H1 (cell line): ENCODE data around the gene TRABD2B. TPM values are rescaled to one million over a fixed set of nuclear protein-coding genes. Genes with fewer than 3 reads are reported as not detected.
A peak's percentile ranks its signal among the peaks of the same experiment; 100 is the strongest.

Experiments
- CTCF ChIA-PET: fragments of 300-600 bp; sonication (Branson Sonifier 250); formaldehyde crosslinking; loops from one replicate; lab custom pipeline; 2021; ENCODE audit not compliant: partially characterized antibody; lab: Charles Lee
- POLR2A ChIA-PET: fragments of 300-600 bp; sonication (Branson Sonifier 250); formaldehyde crosslinking; loops from one replicate; lab custom pipeline; 2021; ENCODE audit warnings: inconsistent platforms; ENCODE audit not compliant: partially characterized antibody; lab: Charles Lee
- DNase-seq, 2 experiments: peaks; one replicate each; pipeline versions ENCODE4 v3.0.0 to v3.0.0-alpha.2; 2010 to 2022; ENCODE audit warnings: low spot score in 2 of 2, low read depth in 1 of 2, mixed read lengths in 1 of 2
- FAIRE-seq: peaks from 2 replicates; lab custom pipeline; 2011; peaks lifted over from hg19 to GRCh38; lab: Jason Lieb, UNC
- H2AFZ ChIP-seq: 2 replicates; pipeline ENCODE4 v1.8.1; 2012; ENCODE audit warnings: low read length, inconsistent platforms
- H2AK5ac ChIP-seq: 2 replicates; pipeline ENCODE4 v1.6.1; 2013; ENCODE audit warnings: low read depth, low read length
- H2BK120ac ChIP-seq: replicated peaks from 2 replicates; pipeline ENCODE3; 2013; ENCODE audit warnings: low read depth, low read length, inconsistent platforms
- H2BK12ac ChIP-seq: 2 replicates; pipeline ENCODE4 v1.6.1; 2013; ENCODE audit warnings: low read depth, low read length
- H2BK15ac ChIP-seq: 2 replicates; pipeline ENCODE4 v1.6.1; 2013; ENCODE audit warnings: low read length
- H2BK20ac ChIP-seq: 2 replicates; pipeline ENCODE4 v1.6.1; 2013; ENCODE audit warnings: low read length
- H2BK5ac ChIP-seq: 2 replicates; pipeline ENCODE4 v1.6.1; 2013; ENCODE audit warnings: low read depth, low read length
- H3K14ac ChIP-seq: 2 replicates; pipeline ENCODE4 v1.6.1; 2013; ENCODE audit warnings: inconsistent platforms; ENCODE audit not compliant: insufficient read length
- H3K18ac ChIP-seq: 2 replicates; pipeline ENCODE4 v1.6.1; 2013; ENCODE audit warnings: low read length; ENCODE audit errors: extremely low read depth
- H3K23ac ChIP-seq: 2 replicates; pipeline ENCODE4 v1.6.1; 2013; ENCODE audit warnings: inconsistent platforms; ENCODE audit not compliant: insufficient read length
- H3K23me2 ChIP-seq: 2 replicates; pipeline ENCODE4 v1.6.1; 2013; ENCODE audit warnings: low read depth, low read length
- H3K27ac ChIP-seq: 2 replicates; pipeline ENCODE4 v1.6.1; 2011; ENCODE audit warnings: low read depth, low read length, inconsistent platforms
- H3K27me3 ChIP-seq, 4 experiments: replicated peaks in 1 of 4; 1 replicate in 1 of 4; 2 replicates in 3 of 4; pipeline versions ENCODE4 v1.6.1 to v1.8.1; 2011 to 2013; ENCODE audit warnings: low read length in 3 of 4, mild to moderate bottlenecking in 3 of 4, inconsistent platforms in 2 of 4, mixed read lengths in 2 of 4, moderate library complexity in 1 of 4; ENCODE audit not compliant: control insufficient read depth in 3 of 4, insufficient read depth in 3 of 4; ENCODE audit errors: extremely low read depth in 1 of 4
- H3K36me3 ChIP-seq, 4 experiments: 2 replicates each; pipeline versions ENCODE4 v1.6.1 to v1.8.1; 2011 to 2013; ENCODE audit warnings: mild to moderate bottlenecking in 4 of 4, low read length in 3 of 4, moderate library complexity in 2 of 4, control low read depth in 1 of 4, inconsistent platforms in 1 of 4; ENCODE audit not compliant: insufficient read depth in 4 of 4, control insufficient read depth in 2 of 4
- H3K4ac ChIP-seq: replicated peaks from 2 replicates; pipeline ENCODE3; 2013; ENCODE audit warnings: low read length, low read depth, mixed read lengths, inconsistent platforms; ENCODE audit not compliant: insufficient read length
- H3K4me1 ChIP-seq, 4 experiments: replicated peaks in 1 of 4; 1 replicate in 1 of 4; 2 replicates in 3 of 4; pipeline versions ENCODE4 v1.6.1 to v1.8.1; 2011 to 2013; ENCODE audit warnings: low read length in 3 of 4, inconsistent platforms in 2 of 4, mixed read lengths in 1 of 4; ENCODE audit not compliant: insufficient read depth in 4 of 4, control insufficient read depth in 3 of 4
- H3K4me2 ChIP-seq, 2 experiments: 2 replicates each; pipeline versions ENCODE4 v1.6.1 to v1.8.1; 2011 to 2013; ENCODE audit warnings: low read depth in 2 of 2, low read length in 2 of 2, control low read depth in 1 of 2, inconsistent platforms in 1 of 2, mild to moderate bottlenecking in 1 of 2; ENCODE audit not compliant: insufficient read depth in 1 of 2
- H3K4me3 ChIP-seq, 4 experiments: fragments of 200-600, 300-600 bp in 1 of 4; sonication (generic), shearing (Covaris generic), sonication (Bioruptor Twin) in 1 of 4; 2 replicates each; pipeline versions ENCODE4 v1.5.1 to v1.8.1; 2011 to 2016; ENCODE audit warnings: low read length in 4 of 4, low read depth in 3 of 4, control low read depth in 2 of 4, inconsistent platforms in 2 of 4, mild to moderate bottlenecking in 2 of 4, mixed read lengths in 1 of 4, moderate library complexity in 1 of 4; ENCODE audit not compliant: insufficient read depth in 2 of 4; ENCODE audit errors: extremely low read depth in 1 of 4
- H3K56ac ChIP-seq: replicated peaks from 2 replicates; pipeline ENCODE3; 2013; ENCODE audit warnings: low read depth, mild to moderate bottlenecking, mixed read lengths, low read length, inconsistent platforms; ENCODE audit not compliant: insufficient read length
- H3K79me1 ChIP-seq: 2 replicates; pipeline ENCODE4 v1.6.1; 2013; ENCODE audit warnings: low read depth, low read length, control low read depth
- H3K79me2 ChIP-seq, 2 experiments: 2 replicates each; pipeline versions ENCODE4 v1.6.1 to v1.8.1; 2012 to 2013; ENCODE audit warnings: low read length in 2 of 2, mild to moderate bottlenecking in 2 of 2, inconsistent platforms in 1 of 2; ENCODE audit not compliant: insufficient read depth in 2 of 2, control insufficient read depth in 1 of 2
- H3K9ac ChIP-seq, 4 experiments: replicated peaks in 1 of 4; 1 replicate in 1 of 4; 2 replicates in 3 of 4; pipeline versions ENCODE4 v1.6.1 to v1.8.1; 2011 to 2013; ENCODE audit warnings: low read depth in 3 of 4, low read length in 3 of 4, control low read depth in 2 of 4, mild to moderate bottlenecking in 2 of 4, moderate library complexity in 2 of 4, inconsistent platforms in 1 of 4; ENCODE audit errors: extremely low read depth in 1 of 4
- H3K9me3 ChIP-seq, 2 experiments: 2 replicates each; pipeline versions ENCODE4 v1.6.1 to v1.8.1; 2012 to 2013; ENCODE audit warnings: mild to moderate bottlenecking in 2 of 2, moderate library complexity in 2 of 2, control low read depth in 1 of 2, inconsistent platforms in 1 of 2, low read depth in 1 of 2, low read length in 1 of 2, mixed read lengths in 1 of 2; ENCODE audit not compliant: insufficient read depth in 2 of 2
- H4K20me1 ChIP-seq, 2 experiments: replicated peaks in 1 of 2; 2 replicates each; pipeline versions ENCODE3 to v1.8.1; 2011 to 2013; ENCODE audit warnings: inconsistent platforms in 2 of 2, low read length in 2 of 2, mild to moderate bottlenecking in 1 of 2; ENCODE audit not compliant: insufficient read depth in 2 of 2, control insufficient read depth in 1 of 2
- H4K5ac ChIP-seq: 2 replicates; pipeline ENCODE4 v1.6.1; 2013; ENCODE audit warnings: low read length, low read depth, mixed read lengths, inconsistent platforms; ENCODE audit not compliant: insufficient read length
- H4K8ac ChIP-seq: 2 replicates; pipeline ENCODE4 v1.8.0; 2013; ENCODE audit warnings: mild to moderate bottlenecking, moderate library complexity, low read length, inconsistent platforms; ENCODE audit not compliant: insufficient read depth; ENCODE audit errors: extremely low read depth
- H4K91ac ChIP-seq: replicated peaks from 2 replicates; pipeline ENCODE3; 2013; ENCODE audit warnings: low read length, mixed read lengths, inconsistent platforms; ENCODE audit not compliant: insufficient read length
- WGBS, 2 experiments: shearing (Covaris generic) in 1 of 2; methylation state at CpG; one replicate each; pipeline versions ENCODE4 v1.1.6 to v1.1.7; 2013 to 2015; ENCODE audit warnings: low lambda C conversion rate in 2 of 2, mixed read lengths in 2 of 2, inconsistent platforms in 1 of 2, low coverage in 1 of 2, missing lambda C conversion rate in 1 of 2; ENCODE audit not compliant: insufficient replicate concordance in 2 of 2, insufficient coverage in 1 of 2, insufficient read length in 1 of 2; ENCODE audit errors: extremely low coverage in 1 of 2, missing lambda C conversion rate in 1 of 2; 5-methylcytosine and 5-hydroxymethylcytosine counted together
- polyA plus RNA-seq, 7 experiments: library from polyadenylated mRNA; depleted of rRNA in 3 of 7; stranded (reverse) in 5 of 7; unstranded in 2 of 7; fragments of >200 nt in 5 of 7; fragments of 200-250 nt in 2 of 7; gene quantifications; 1 replicate in 5 of 7; 2 replicates in 1 of 7; 4 replicates in 1 of 7; pipeline versions ENCODE4 v1.2.1 to v1.2.3, GENCODE V29; 2011 to 2013; ENCODE audit warnings: missing spikeins in 2 of 7, mixed read lengths in 2 of 7
- total RNA-seq: library from RNA; stranded (reverse); fragmentation: NEBNext Ultra II Directional; extraction: Animal tissue kit (Norgen Biotek cat#: 25700); gene quantifications from 2 replicates; pipeline ENCODE4 v1.2.1, GENCODE V29; 2021

The TRABD2B gene
- total and polyA plus RNA-seq, 2 of the 8 experiments (the other 6 are each of a cell fraction or from before 2014, with no cell fraction given), result 0.95 to 3.4 TPM

GRCh38 chr1:47992720-47993415 lies 4.3 kb downstream of the TRABD2B start:
- no peak for FAIRE-seq
- Histone ChIP-seq H3K79me2 (no peaks in the 10 kb centered on the region), H2BK120ac (no peak overlapping the region), H2AFZ (no peak overlapping the region), H3K27me3 (peaks cover 0 to 16% (median 12%) of the 10 kb centered on the region in 4 experiments; a peak in 5 of 7 replicates), H3K23ac (no peak overlapping the region), H3K4ac (no peak overlapping the region), H3K56ac (no peak overlapping the region), H3K36me3 (peaks cover 0 to 6% (median 0%) of the 10 kb centered on the region in 4 experiments; a peak in 1 of 8 replicates), H3K79me1 (no peaks in the 10 kb centered on the region), H3K27ac (no peak overlapping the region), H3K4me2 (no peak overlapping the region), H4K20me1 (no peaks in the 10 kb centered on the region), H4K5ac (no peak overlapping the region), H4K8ac (no peak overlapping the region), H2BK20ac (no peak overlapping the region), H3K4me1 (peaks cover 3 to 12% (median 6%) of the 10 kb centered on the region in 4 experiments), H3K4me3 (no peak overlapping the region), H2BK15ac (no peak overlapping the region), H4K91ac (no peak overlapping the region), H3K9me3 (no peaks in the 10 kb centered on the region), H3K14ac (no peak overlapping the region), H2BK5ac (no peak overlapping the region), H2BK12ac (no peak overlapping the region), H3K18ac (peak overlapping the region; percentile 48; the same call in 1 of the 2 replicates), H2AK5ac (no peak overlapping the region), H3K9ac (no peak overlapping the region), H3K23me2 (peaks cover 8% of the 10 kb centered on the region; the same call in 1 of the 2 replicates)
- 68% methylated on average over 11 of the region's 11 CpGs; no CpG with 5 or more reads in 1 of the 2 experiments for WGBS, 2 experiments
- CTCF ChIA-PET, result interaction anchor here (1.0 to 1.2 kb wide), 2 partner anchors 8 to 62 kb away, joined by 3 read pairs; no protein-coding TSS in a partner anchor
- POLR2A ChIA-PET, result no interaction called here
- no peak for DNase-seq
